Large intestine (tissue), 3 donors: ENCODE data around the gene CDX4. TPM values are rescaled to one million over a fixed set of nuclear protein-coding genes. Genes with fewer than 3 reads are reported as not detected.
"Not testable (repeated sequence)": the region's sequence is repeated elsewhere in the genome, so short reads cannot be mapped to it uniquely, and the experiment has no call there.

Source experiments
- DNase-seq, 2 donors: peaks; one replicate each; pipeline versions ENCODE4 v3.0.0 to v3.0.0-alpha.2; 2013
- H3K27ac ChIP-seq: one replicate; pipeline ENCODE4 v1.5.1; 2013; ENCODE audit warnings: low read length
- H3K27me3 ChIP-seq: 2 replicates; pipeline ENCODE4 v1.6.1; 2013; ENCODE audit warnings: low read length; ENCODE audit not compliant: control insufficient read depth, insufficient read depth
- H3K36me3 ChIP-seq: 2 replicates; pipeline ENCODE4 v1.6.1; 2013; ENCODE audit warnings: low read length; ENCODE audit not compliant: control insufficient read depth, insufficient read depth
- H3K4me1 ChIP-seq: one replicate; pipeline ENCODE4 v1.6.1; 2013; ENCODE audit warnings: low read length; ENCODE audit not compliant: control insufficient read depth, insufficient read depth
- H3K4me3 ChIP-seq: one replicate; pipeline ENCODE4 v1.5.1; 2013; ENCODE audit warnings: low read length
- H3K9me3 ChIP-seq: one replicate; pipeline ENCODE4 v1.6.1; 2013; ENCODE audit warnings: mild to moderate bottlenecking, low read depth, low read length, moderate library complexity; ENCODE audit not compliant: control insufficient read depth
- WGBS: methylation state at CpG from one replicate; pipeline ENCODE4 v1.1.5; 2013; ENCODE audit warnings: low lambda C conversion rate; ENCODE audit not compliant: insufficient coverage; 5-methylcytosine and 5-hydroxymethylcytosine counted together
- polyA plus RNA-seq: library from polyadenylated mRNA; unstranded; fragments of 120-200 nt; gene quantifications from one replicate; pipeline ENCODE4 v1.2.1, GENCODE V29; 2013

Gene CDX4
- polyA plus RNA-seq, 1 donor, result not detected

DNA sequence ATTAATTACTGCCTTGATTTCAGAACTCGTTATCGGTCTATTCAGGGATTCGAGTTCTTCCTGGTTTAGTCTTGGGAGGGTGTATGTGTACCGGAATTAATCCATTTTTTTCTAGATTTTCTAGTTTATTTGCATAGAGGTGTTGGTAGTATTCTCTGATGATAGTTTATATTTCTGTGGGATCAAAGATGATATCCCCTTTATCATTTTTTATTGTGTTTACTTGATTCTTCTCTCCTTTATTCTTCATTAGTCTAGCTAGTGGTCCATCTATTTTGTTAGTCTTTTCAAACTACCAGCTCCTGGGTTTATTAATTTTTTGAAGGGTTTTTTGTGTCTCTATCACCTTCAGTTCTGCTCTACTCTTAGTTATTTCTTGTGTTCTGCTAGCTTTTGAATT lies 32.1 kb downstream of the CDX4 start:
- Histone ChIP-seq H3K27me3 (no peaks in the 10 kb centered on the region), H3K36me3 (no peaks in the 10 kb centered on the region), H3K27ac (no peak overlapping the region), H3K9me3 (no peaks in the 10 kb centered on the region), H3K4me3 (no peak overlapping the region), H3K4me1 (no peaks in the 10 kb centered on the region)
- no peak for DNase-seq
- WGBS, result no CpG with 5 or more reads among the region's 4 CpGs

GRCh38 chrX:73481521-73481920 lies 34.7 kb downstream of the CDX4 start:
- Histone ChIP-seq H3K36me3 (no peaks in the 10 kb centered on the region), H3K4me1 (no peaks in the 10 kb centered on the region), H3K9me3 (no peaks in the 10 kb centered on the region), H3K27me3 (no peaks in the 10 kb centered on the region), H3K27ac (no peak overlapping the region), H3K4me3 (no peak overlapping the region)
- DNase-seq, result no peak
- WGBS, result no CpG with 5 or more reads among the region's 2 CpGs

DNA sequence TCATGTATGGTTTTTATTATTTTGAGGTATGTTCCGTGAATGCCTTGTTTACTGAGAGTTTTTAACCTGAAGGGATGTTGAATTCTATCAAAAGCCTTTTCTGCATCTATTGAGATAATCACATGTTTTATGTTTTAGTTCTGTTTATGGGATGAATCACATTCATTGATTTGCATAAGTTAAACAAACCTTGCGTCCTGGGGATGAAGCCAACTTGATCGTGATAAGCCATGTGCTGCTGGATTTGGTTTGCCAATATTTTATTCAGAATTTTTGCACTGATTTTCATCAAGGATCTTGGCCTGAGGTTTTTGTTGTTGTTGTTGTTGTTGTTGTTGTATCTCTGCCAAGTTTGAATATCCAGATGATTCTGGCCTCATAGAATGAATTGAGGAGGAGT lies 43.8 kb downstream of the CDX4 start:
- WGBS, result no CpG with 5 or more reads among the region's 3 CpGs
- no peaks in the 10 kb centered on the region for H3K36me3 ChIP-seq
- H3K9me3 ChIP-seq, result no peaks in the 10 kb centered on the region
- H3K27ac ChIP-seq, result no peak overlapping the region
- H3K27me3 ChIP-seq, result no peaks in the 10 kb centered on the region
- H3K4me3 ChIP-seq, result no peak overlapping the region
- no peaks in the 10 kb centered on the region for H3K4me1 ChIP-seq
- DNase-seq, result no peak

GRCh38 chrX:73492178-73492577 lies 45.3 kb downstream of the CDX4 start:
- H3K36me3 ChIP-seq, H3K4me1 ChIP-seq, H3K27me3 ChIP-seq, H3K4me3 ChIP-seq, DNase-seq, H3K27ac ChIP-seq, H3K9me3 ChIP-seq: not testable (repeated sequence)
- WGBS, result no CpG with 5 or more reads among the region's 4 CpGs

Other genes with a start within 250 kb of the CDX4 start
- gene NAP1L2, start 232.2 kb upstream of the CDX4 start, polyA plus RNA-seq, result 1.9 TPM
- gene CHIC1, start 116.1 kb downstream of the CDX4 start, polyA plus RNA-seq, result 12.2 TPM